Renal cortical epithelial cell (primary cell): ENCODE measurements around the gene LRRC1. TPM values are rescaled to one million over a fixed set of nuclear protein-coding genes. Genes with fewer than 3 reads are reported as not detected.

Experiments
- DNase-seq: peaks from one replicate; pipeline ENCODE4 v3.0.0-alpha.2; 2011; ENCODE audit warnings: low read depth
- total RNA-seq: library from RNA; depleted of rRNA; stranded (reverse); fragments of >200 nt; gene quantifications from 2 replicates; pipeline ENCODE4 v1.2.3, GENCODE V29; 2014

The LRRC1 gene
- total RNA-seq, 1 donor from 2014 or later = 15.1 TPM

DNA sequence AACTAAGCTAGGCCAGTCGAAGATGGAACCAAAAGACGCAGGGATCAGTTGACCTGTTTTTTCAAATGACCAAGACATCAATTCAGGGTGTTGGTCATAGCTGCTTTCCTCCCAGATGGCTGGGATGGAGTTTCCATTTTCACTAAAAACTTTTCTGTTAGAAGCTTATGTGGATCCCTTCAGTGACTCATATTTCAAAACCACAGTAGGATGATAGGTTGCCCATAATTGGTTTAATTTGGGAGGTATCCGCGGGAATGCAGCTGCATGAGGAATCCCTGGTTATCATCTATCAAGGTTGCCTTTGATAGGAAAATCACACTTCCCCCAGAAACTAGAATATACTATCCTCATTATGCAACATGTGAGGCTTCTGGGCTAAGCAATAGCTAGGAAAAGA, 165.5 kb downstream of the LRRC1 start:
- peak; percentile 41 for DNase-seq

DNA sequence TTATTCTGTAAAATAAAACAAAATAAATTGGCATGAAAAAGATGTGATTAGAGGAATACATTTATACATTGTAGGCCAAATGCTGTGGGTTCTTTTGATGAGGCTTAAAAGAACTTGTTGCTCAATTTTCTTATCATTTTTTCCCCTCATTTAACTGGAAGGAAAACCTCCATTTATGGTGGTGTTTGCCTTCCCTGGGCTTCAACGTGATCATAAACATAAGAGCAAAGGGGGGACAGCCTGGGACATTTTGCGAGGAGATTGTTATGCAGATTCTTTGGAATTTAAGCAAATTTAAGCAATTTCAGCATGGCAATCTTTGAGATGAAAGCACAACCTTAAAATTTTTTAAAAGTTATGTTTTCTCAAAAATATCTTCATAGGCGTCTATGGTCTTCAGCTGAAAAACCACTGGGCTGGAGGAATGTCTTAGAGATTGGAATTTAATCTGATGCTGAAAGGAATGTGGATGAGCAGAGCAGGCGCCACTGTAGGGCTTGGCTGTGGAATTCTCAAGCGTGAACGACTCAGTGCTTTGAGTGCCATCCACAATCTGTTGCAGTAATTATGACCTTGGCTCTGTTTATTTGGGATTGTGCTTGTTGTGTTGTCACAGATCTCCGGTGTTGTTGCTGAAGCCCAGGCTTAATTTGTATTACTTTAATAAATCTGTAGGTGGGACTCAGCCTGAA, 167.0 kb downstream of the LRRC1 start:
- DNase-seq = peak; percentile 65

DNA sequence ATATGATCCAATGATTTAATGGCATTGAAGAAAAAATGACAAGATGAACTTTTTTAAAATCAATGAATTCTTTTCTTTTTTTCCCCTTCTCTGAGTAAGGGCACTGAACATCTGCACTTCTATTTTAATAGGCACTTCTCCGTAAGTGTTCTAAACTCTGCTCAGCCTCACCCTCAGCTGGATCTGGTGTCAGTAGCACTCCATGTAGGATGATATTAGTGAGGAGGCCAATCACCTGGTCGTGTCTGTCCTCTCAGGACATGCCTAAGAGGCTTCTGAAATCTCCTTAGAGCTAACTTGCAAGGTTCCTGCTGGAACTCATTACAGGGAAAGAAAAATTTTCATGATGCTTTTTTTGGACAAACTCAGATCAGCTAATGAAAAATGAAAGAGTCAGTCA, 167.8 kb downstream of the LRRC1 start:
- DNase-seq = no peak

DNA sequence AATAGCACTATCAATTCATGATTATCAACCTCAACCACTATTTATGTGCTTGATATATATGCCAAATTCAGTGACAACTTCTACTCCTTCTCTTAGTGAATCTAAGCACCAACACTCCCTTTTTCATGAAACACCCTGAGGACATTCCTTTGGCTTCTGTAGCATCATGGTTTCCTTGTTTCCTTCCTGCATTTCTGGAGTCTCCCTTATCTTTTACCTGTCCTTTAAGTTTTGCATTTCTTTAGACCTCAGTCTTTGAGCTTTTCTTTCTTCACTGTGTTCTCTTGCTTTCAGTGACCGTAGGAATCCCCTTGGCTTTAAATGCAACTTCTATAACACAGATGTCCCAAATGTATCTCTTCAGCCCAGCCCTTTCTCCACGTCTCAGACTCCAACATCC, 172.6 kb downstream of the LRRC1 start:
- no peak for DNase-seq

Other genes starting within 250 kb of the LRRC1 start
- gene GCLC, start 249.9 kb upstream of the LRRC1 start, total RNA-seq = 30.0 and 40.4 TPM in 2 replicates
- gene KLHL31, start 129.2 kb upstream of the LRRC1 start, total RNA-seq = 0.20 TPM in 1 of 2 replicates, not detected in the other